PC-3 (cell line): ENCODE measurements around the gene SKAP1. TPM values are rescaled to one million over a fixed set of nuclear protein-coding genes. Genes with fewer than 3 reads are reported as not detected.

Experiments
- ATAC-seq: fragments of 200-7000 bp; cut with Tn5 transposase; 2 replicates; pipeline ENCODE4 v1.9.1; 2020; ENCODE audit warnings: mild to moderate bottlenecking, moderate library complexity
- BruUV-seq: library from RNA; stranded (reverse); fragments of 400-500 nt; replicated peaks from 2 replicates; lab custom pipeline; 2021; lab: Mats Ljungman, UMichigan
- CTCF ChIA-PET: fragments of 300-600 bp; sonication (Branson Sonifier 250); formaldehyde crosslinking; loops from one replicate; lab custom pipeline; 2022; ENCODE audit warnings: antibody characterized with exemption; lab: Charles Lee
- POLR2A ChIA-PET: fragments of 300-600 bp; sonication (Branson Sonifier 250); formaldehyde crosslinking; loops from one replicate; lab custom pipeline; 2022; ENCODE audit warnings: antibody characterized with exemption; ENCODE audit not compliant: unreplicated experiment; lab: Charles Lee
- DNase-seq: peaks from one replicate; pipeline ENCODE4 v3.0.0-alpha.2; 2015
- H2AFZ ChIP-seq: fragments of 300-600 bp; sonication (generic); 2 replicates; pipeline ENCODE4 v1.6.0; 2016; ENCODE audit warnings: antibody characterized with exemption, low read length
- H3F3A ChIP-seq: fragments of 300-600 bp; sonication (generic); one replicate; pipeline ENCODE4 v1.6.0; 2017; ENCODE audit warnings: antibody characterized with exemption, low read length, control low read depth, mild to moderate bottlenecking; ENCODE audit not compliant: unreplicated experiment
- H3K27ac ChIP-seq: fragments of 300-600 bp; sonication (generic); 2 replicates; pipeline ENCODE4 v1.5.1; 2016; ENCODE audit warnings: mild to moderate bottlenecking, low read length
- H3K27me3 ChIP-seq: fragments of 300-600 bp; sonication (generic); 2 replicates; pipeline ENCODE4 v1.6.1; 2016; ENCODE audit warnings: low read length, mixed read lengths
- H3K36me3 ChIP-seq: fragments of 300-600 bp; sonication (generic); 2 replicates; pipeline ENCODE4 v1.6.1; 2016; ENCODE audit warnings: low read depth, mixed run types, low read length, mixed read lengths
- H3K4me1 ChIP-seq: fragments of 300-600 bp; sonication (generic); 2 replicates; pipeline ENCODE4 v1.5.1; 2016; ENCODE audit warnings: low read length; ENCODE audit not compliant: insufficient read depth
- H3K4me2 ChIP-seq: fragments of 300-600 bp; sonication (generic); 2 replicates; pipeline ENCODE4 v1.6.0; 2016; ENCODE audit warnings: low read length
- H3K4me3 ChIP-seq: fragments of 300-600 bp; sonication (generic); 2 replicates; pipeline ENCODE4 v1.5.1; 2016; ENCODE audit warnings: mild to moderate bottlenecking, low read length, mixed read lengths
- H3K79me2 ChIP-seq: fragments of 300-600 bp; sonication (generic); 2 replicates; pipeline ENCODE4 v1.6.1; 2017; ENCODE audit warnings: low read length, mixed read lengths
- H3K9ac ChIP-seq: fragments of 300-600 bp; sonication (generic); 2 replicates; pipeline ENCODE4 v1.6.0; 2016; ENCODE audit warnings: mild to moderate bottlenecking, low read length
- H3K9me2 ChIP-seq: fragments of 300-600 bp; sonication (generic); replicated peaks from 2 replicates; pipeline ENCODE4 v1.6.1; 2016; ENCODE audit warnings: mixed run types, low read length, mixed read lengths
- H3K9me3 ChIP-seq: fragments of 300-600 bp; sonication (generic); 2 replicates; pipeline ENCODE4 v1.6.1; 2016; ENCODE audit warnings: low read length, mixed read lengths
- H4K20me1 ChIP-seq: fragments of 300-600 bp; sonication (generic); 2 replicates; pipeline ENCODE4 v1.6.1; 2016; ENCODE audit warnings: low read length, mixed read lengths
- CTCF ChIP-seq: fragments of 300-600 bp; sonication (generic); conservative IDR thresholded peaks from 2 replicates; pipeline ENCODE4 v1.5.1; 2017; ENCODE audit warnings: antibody characterized with exemption, low read depth, mild to moderate bottlenecking, low read length
- EZH2 ChIP-seq: fragments of 300-600 bp; sonication (generic); IDR thresholded peaks from one replicate; pipeline ENCODE4 v1.6.1; 2017; ENCODE audit warnings: antibody characterized with exemption, mild to moderate bottlenecking, low read length; ENCODE audit not compliant: unreplicated experiment
- EZH2phosphoT487 ChIP-seq: fragments of 300-600 bp; sonication (generic); IDR thresholded peaks from 2 replicates; pipeline ENCODE4 v1.6.1; 2018; ENCODE audit warnings: mild to moderate bottlenecking, antibody characterized with exemption, low read length, borderline replicate concordance
- intact Hi-C: fragments of 100-400 bp; cut with micrococcal nuclease; formaldehyde crosslinking; loops from 2 replicates; pipeline ENCODE4 v1.9.0; 2023
- total RNA-seq: library from RNA; depleted of rRNA; stranded (reverse); fragments of >200 nt; gene quantifications from 2 replicates; pipeline ENCODE4 v1.2.3, GENCODE V29; 2014

Gene SKAP1
- total RNA-seq, 1 experiment from 2014 or later: not detected

- no peak for TF ChIP-seq CTCF
- TF ChIP-seq EZH2: no peak
- TF ChIP-seq EZH2phosphoT487: no peak
- ChIA-PET CTCF (no interaction called here), POLR2A (interaction anchor here (0.6 kb wide), 1 partner anchor 846 kb away, joined by 3 read pairs; no protein-coding TSS in a partner anchor)
- no peak overlapping the region for H3K4me3 ChIP-seq
- no peak overlapping the region for H3K27ac ChIP-seq
- BruUV-seq: no TSS peak
- intact Hi-C loops: no loop called here
- H3K4me2 ChIP-seq: no peak overlapping the region
- H3F3A ChIP-seq: no peaks in the 10 kb centered on the region
- no peaks in the 10 kb centered on the region for H4K20me1 ChIP-seq
- DNase-seq (no peak), ATAC-seq (no peak)
- H3K4me1 ChIP-seq: peaks cover 21% of the 10 kb centered on the region
- no peaks in the 10 kb centered on the region for H3K79me2 ChIP-seq
- H3K9ac ChIP-seq: no peak overlapping the region
- no peaks in the 10 kb centered on the region for H3K9me2 ChIP-seq
- H2AFZ ChIP-seq: no peak overlapping the region
- no peaks in the 10 kb centered on the region for H3K9me3 ChIP-seq
- no peaks in the 10 kb centered on the region for H3K27me3 ChIP-seq
- H3K36me3 ChIP-seq: no peaks in the 10 kb centered on the region
Measured at GRCh38 chr17:48269209-48269608, 160.8 kb downstream of the SKAP1 start.

GRCh38 chr17:48263731-48264035 is 166.3 kb downstream of the SKAP1 start:
- Histone ChIP-seq H3K27me3 (no peaks in the 10 kb centered on the region), H3K9me2 (no peaks in the 10 kb centered on the region), H3K9ac (no peak overlapping the region), H3K9me3 (no peaks in the 10 kb centered on the region), H3K27ac (no peak overlapping the region), H3K4me1 (peaks cover 32% of the 10 kb centered on the region), H3K4me3 (no peak overlapping the region), H3F3A (no peaks in the 10 kb centered on the region), H3K36me3 (no peaks in the 10 kb centered on the region), H3K79me2 (no peaks in the 10 kb centered on the region), H3K4me2 (no peak overlapping the region), H4K20me1 (no peaks in the 10 kb centered on the region), H2AFZ (no peak overlapping the region)
- TF ChIP-seq EZH2phosphoT487: no peak
- no peak for TF ChIP-seq EZH2
- TF ChIP-seq CTCF: no peak
- CTCF ChIA-PET: interaction anchor here (0.5 to 1.0 kb wide), 4 partner anchors 32 to 360 kb away, joined by 3 read pairs; no protein-coding TSS in a partner anchor
- BruUV-seq: no TSS peak
- DNase-seq (no peak), ATAC-seq (no peak)
- intact Hi-C loops: loop anchor here (2.0 to 5.0 kb wide), 2 partner anchors 27 to 44 kb away; no protein-coding TSS in a partner anchor
- POLR2A ChIA-PET: no interaction called here

- CTCF ChIA-PET: interaction anchor here (0.5 to 1.4 kb wide), 14 partner anchors 8 to 356 kb away, joined by 3 to 11 read pairs (median 3); no protein-coding TSS in a partner anchor
- H3K4me1 ChIP-seq: peaks cover 32% of the 10 kb centered on the region
- POLR2A ChIA-PET: interaction anchor here (0.7 kb wide), 1 partner anchor 18 kb away, joined by 3 read pairs; no protein-coding TSS in a partner anchor
Measured at GRCh38 chr17:48262982-48263730, 166.9 kb downstream of the SKAP1 start.

More at GRCh38 chr17:48262982-48263730, 166.9 kb downstream of the SKAP1 start:
- no peak overlapping the region for H3K4me3 ChIP-seq
- H3F3A ChIP-seq: no peaks in the 10 kb centered on the region
- no peaks in the 10 kb centered on the region for H3K9me3 ChIP-seq
- H2AFZ ChIP-seq: no peak overlapping the region
- no peaks in the 10 kb centered on the region for H3K36me3 ChIP-seq
- no peaks in the 10 kb centered on the region for H4K20me1 ChIP-seq
- H3K9ac ChIP-seq: no peak overlapping the region
- no peaks in the 10 kb centered on the region for H3K27me3 ChIP-seq
- no TSS peak for BruUV-seq
- H3K9me2 ChIP-seq: no peaks in the 10 kb centered on the region
- intact Hi-C loops: loop anchor here (2.0 to 5.0 kb wide), 2 partner anchors 28 to 44 kb away; no protein-coding TSS in a partner anchor
- no peak overlapping the region for H3K27ac ChIP-seq
- no peaks in the 10 kb centered on the region for H3K79me2 ChIP-seq
- H3K4me2 ChIP-seq: no peak overlapping the region
- ATAC-seq (no peak), DNase-seq (peak; percentile 52)
- TF ChIP-seq EZH2 (no peak), CTCF (peak; percentile 84)
